ENCODE results near the gene NPHS2. TPM values are rescaled to one million over a fixed set of nuclear protein-coding genes. Genes with fewer than 3 reads are reported as not detected.

Gene NPHS2
- total and polyA plus RNA-seq, 2 of the 13 experiments (the other 11 are each of a cell fraction or from before 2014, with no cell fraction given), result not detected

GRCh38 chr1:179549368-179549700 is 26.4 kb downstream of the NPHS2 start:
- POLR2A ChIA-PET, result no interaction called here
- no peak for DNase-seq (ENCODE audit: low spot score)
- WGBS (ENCODE audit: low lambda C conversion rate), result 5% methylated on average over 2 of the region's 2 CpGs
- H3K4me2 ChIP-seq (ENCODE audit: low read depth, low read length), result no peak overlapping the region
- H3K27me3 ChIP-seq (ENCODE audit: control insufficient read depth in 1 of 2, insufficient read depth in 2 of 2, low read length in 2 of 2), result 0 out of 5 replicates have a peak, but pooled peaks cover 0 to 5% of the 10 kb centered on the region in 2 experiments
- H3K4me3 ChIP-seq (replicated peaks in 1 of 3; ENCODE audit: insufficient read depth in 1 of 3, low read depth in 2 of 3, low read length in 3 of 3), result no peak overlapping the region
- no peak overlapping the region for H2AFZ ChIP-seq (ENCODE audit: low read length)
- H3K36me3 ChIP-seq (replicated peaks in 1 of 2; ENCODE audit: control insufficient read depth in 1 of 2, insufficient read depth in 2 of 2, low read length in 2 of 2), result no peaks in the 10 kb centered on the region
- no peaks in the 10 kb centered on the region for H3K9me3 ChIP-seq (ENCODE audit: low read length)
- no peak for ATAC-seq
- H3K9ac ChIP-seq (ENCODE audit: insufficient read depth, low read depth, low read length), result no peak overlapping the region
- H3K79me2 ChIP-seq (ENCODE audit: insufficient read depth, low read length), result no peaks in the 10 kb centered on the region
- H4K20me1 ChIP-seq (ENCODE audit: insufficient read depth, low read length), result no peaks in the 10 kb centered on the region
- BruUV-seq (replicated peaks), result no TSS peak
- H3K27ac ChIP-seq (ENCODE audit: extremely low read length, insufficient read depth, low read length), result no peak overlapping the region
- intact Hi-C loops (cut with micrococcal nuclease; ENCODE audit: unreplicated experiment), result no loop called here
- in situ Hi-C loops (cut with HindIII; ENCODE audit: extremely low pct_ligation_motif_present, low pct_unique_long_range_greater_than_20kb), result no loop called here
- CTCF ChIA-PET (ENCODE audit: low intra/inter-chr PET ratio, low total read pairs), result no interaction called here
- H3K4me1 ChIP-seq (ENCODE audit: insufficient read depth, low read length), result no peaks in the 10 kb centered on the region
- no peak for TF ChIP-seq SIX4 (CRISPR knock-in tag; IDR thresholded peaks at IDR 0.05)
- no peak for TF ChIP-seq ZNF513 (CRISPR knock-in tag; conservative IDR thresholded peaks at IDR 0.05)
- no peak for TF ChIP-seq SETDB1 (CRISPR knock-in tag; IDR thresholded peaks at IDR 0.05; ENCODE audit: borderline replicate concordance)
- TF ChIP-seq ZNF501 (CRISPR knock-in tag; IDR thresholded peaks at IDR 0.05), result no peak
- no peak for TF ChIP-seq KDM5B (CRISPR knock-in tag; IDR thresholded peaks at IDR 0.05; ENCODE audit: borderline replicate concordance)
- TF ChIP-seq NFKBIZ (CRISPR knock-in tag; IDR thresholded peaks at IDR 0.05), result no peak
- no peak for TF ChIP-seq HBP1 (CRISPR knock-in tag; IDR thresholded peaks at IDR 0.05; ENCODE audit: low read depth)
- TF ChIP-seq ZNF720 (CRISPR knock-in tag; IDR thresholded peaks at IDR 0.05), result no peak
- FAIRE-seq, result no peak

Measured in HepG2 (cell line).